ENCODE data around the gene ITGB4. TPM values are rescaled to one million over a fixed set of nuclear protein-coding genes. Genes with fewer than 3 reads are reported as not detected.

The ITGB4 gene
- total RNA-seq, 1 experiment from 2014 or later: 3.9 TPM

GRCh38 chr17:75697651-75698291, 23.5 kb upstream of the ITGB4 start:
- no peak for DNase-seq (ENCODE audit: low read depth)

GRCh38 chr17:75698659-75699058, 22.6 kb upstream of the ITGB4 start:
- no peak for DNase-seq (ENCODE audit: low read depth)

GRCh38 chr17:75701288-75701687, 20.0 kb upstream of the ITGB4 start:
- DNase-seq (ENCODE audit: low read depth): no peak

DNA sequence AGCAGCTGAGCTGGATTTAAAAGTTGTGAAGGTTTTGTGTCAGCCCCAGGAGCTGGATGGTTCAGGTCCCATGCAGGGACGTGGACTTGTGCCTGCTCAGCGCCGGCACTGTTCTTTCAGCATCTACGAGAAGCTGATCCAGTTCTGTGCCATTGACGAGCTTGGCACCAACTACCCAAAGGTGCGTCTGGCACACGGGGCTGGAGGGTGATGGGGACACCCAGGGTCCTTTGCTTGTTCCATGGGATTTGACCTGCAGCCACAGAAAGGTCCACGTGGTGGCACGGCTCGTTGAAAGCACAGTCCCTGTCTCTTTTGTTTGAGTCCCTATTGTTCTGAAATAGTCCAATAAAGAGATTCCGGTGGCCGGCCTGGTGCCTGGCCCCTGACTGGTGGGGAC, 18.1 kb upstream of the ITGB4 start:
- DNase-seq (ENCODE audit: low read depth): no peak

DNA sequence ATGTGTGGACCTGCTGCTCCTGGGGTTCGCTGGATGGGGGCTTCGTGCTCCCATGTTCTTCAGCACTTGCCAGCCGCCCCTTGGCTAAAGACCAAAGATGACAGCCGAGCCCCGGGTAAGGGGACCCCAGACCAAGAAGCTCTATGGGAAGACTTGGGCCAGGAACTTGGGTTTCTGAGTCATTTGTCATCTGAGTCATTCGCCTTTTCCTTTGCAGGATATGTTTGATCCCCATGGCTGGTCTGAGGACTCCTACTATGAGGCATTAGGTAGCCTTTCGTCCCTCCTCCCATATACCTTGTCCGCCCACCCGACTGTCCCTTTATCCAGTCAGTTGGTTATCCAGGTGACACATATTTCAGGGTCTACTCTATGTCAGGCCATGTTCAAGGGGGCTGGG, 17.7 kb upstream of the ITGB4 start:
- DNase-seq (ENCODE audit: low read depth): no peak

GRCh38 chr17:75704963-75705875, 16.0 kb upstream of the ITGB4 start:
- no peak for DNase-seq (ENCODE audit: low read depth)

- no peak for DNase-seq (ENCODE audit: low read depth)
These were observed 15.1 kb upstream of the ITGB4 start for GRCh38 chr17:75706042-75706728.

DNA sequence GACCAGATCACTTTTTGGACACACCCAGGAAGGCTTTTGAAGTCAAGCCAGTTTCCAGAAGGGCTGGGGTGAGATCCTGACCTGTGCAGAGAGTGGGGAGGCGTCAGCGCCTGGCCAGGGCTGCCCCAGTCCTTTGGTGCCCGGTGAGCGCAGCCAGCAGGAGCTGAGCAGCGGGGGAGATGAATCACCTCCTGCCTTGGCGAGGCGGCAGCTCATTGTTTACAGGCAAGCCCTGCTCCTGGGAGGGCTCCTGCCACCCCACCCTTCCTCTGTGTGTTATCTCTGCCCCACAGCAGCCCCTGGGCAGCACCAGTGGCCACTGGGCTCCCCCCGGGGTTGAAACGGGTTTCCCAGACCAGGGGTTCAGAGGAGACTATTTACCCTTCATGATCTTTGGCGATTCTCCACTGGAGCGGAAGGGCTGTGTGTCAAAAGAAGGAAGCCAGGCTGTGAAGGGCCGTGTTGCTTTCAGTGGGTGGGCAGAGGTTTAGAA, 14.1 kb upstream of the ITGB4 start:
- DNase-seq (ENCODE audit: low read depth): peak; percentile 93

DNA sequence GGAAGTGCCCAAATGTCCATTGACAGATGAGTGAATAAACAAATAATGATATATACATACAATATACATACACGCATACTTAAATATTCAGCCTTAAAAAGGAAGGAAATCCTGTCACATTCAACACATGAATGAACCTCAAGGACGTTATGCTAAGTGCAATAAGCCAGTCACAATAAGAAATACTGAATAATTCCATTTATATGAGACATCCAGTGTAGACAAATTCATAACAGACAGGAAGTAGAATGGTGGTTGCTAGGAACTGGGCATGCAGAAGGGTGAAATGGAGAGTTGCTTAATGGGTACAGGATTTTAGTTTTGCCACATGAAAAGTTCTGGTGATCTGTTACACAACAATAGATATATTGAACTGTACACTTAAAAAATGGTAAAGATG, 8.8 kb upstream of the ITGB4 start:
- no peak for DNase-seq (ENCODE audit: low read depth)

- no peak for DNase-seq (ENCODE audit: low read depth)
These were observed 1.5 kb upstream of the ITGB4 start for GRCh38 chr17:75719732-75720131.

GRCh38 chr17:75721463-75722011, 278 bp downstream of the ITGB4 start:
- DNase-seq (ENCODE audit: low read depth): peak; percentile 35

- no peak for DNase-seq (ENCODE audit: low read depth)
These were observed 817 bp downstream of the ITGB4 start for GRCh38 chr17:75722076-75722475.

DNA sequence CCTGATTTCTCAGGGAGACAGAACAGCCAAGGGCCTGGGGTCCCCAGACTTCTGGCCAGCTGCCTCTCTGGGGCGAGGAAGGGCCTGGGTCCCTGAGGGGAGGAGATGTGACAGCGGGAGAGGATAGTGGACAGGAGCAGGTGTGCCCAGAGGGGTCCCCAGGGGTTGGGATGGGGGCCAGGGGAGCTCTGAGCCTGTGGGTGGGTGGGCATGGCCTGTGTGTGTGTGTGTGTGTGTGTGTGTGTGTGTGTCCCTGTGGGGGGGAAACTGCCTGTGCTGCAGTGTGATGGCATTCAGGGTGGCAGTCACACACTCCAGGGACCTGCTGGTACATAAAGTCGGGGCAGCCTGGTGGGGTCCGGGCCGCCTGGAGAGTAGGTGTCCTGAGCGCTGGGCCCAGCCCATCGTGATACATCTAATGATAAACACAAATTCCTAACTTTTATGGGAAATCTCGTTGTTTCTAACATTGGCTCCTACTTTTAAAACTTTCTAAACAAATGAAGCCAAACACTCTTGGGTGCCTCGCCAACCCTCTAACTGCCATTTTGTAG, 1.4 kb downstream of the ITGB4 start:
- DNase-seq (ENCODE audit: low read depth): no peak

DNA sequence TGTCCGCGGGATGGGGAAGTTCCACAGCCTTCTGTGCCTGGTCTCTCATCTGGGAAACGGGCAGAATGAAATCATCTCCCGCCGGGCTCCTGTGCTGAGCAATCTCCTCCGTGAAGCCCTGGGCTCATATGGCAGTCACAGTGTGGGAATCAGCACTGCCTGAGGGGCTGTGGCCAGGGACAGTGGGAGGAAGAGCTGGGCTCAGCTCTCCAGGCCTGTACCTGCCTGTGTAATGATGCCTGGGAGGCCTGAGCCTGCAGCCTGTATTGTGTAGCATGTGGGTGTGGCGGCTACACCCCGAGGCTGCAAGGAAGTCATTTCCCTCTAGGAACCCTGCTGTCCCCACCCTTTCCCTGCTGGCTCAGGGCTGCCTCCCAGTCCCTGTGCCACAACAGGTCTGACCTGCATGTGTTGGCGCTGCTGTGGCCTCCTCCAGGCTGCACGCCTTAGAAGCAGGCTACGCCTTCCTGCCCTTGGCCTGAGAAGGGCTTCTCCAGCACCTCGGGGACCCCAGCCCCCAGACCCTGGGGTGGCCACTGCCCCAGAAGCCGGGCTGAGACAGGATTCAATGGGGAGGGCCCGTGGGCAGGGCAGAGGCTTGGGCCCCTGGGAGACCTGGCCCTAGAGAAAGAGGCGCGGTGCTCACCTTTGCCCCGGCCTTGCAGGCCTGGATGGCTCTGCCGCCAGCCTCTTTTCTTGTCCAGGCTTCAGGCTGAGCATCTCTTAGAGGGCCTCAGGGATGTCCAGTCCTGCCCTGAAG, 2.1 kb downstream of the ITGB4 start:
- peak; percentile 35 for DNase-seq (ENCODE audit: low read depth)

DNA sequence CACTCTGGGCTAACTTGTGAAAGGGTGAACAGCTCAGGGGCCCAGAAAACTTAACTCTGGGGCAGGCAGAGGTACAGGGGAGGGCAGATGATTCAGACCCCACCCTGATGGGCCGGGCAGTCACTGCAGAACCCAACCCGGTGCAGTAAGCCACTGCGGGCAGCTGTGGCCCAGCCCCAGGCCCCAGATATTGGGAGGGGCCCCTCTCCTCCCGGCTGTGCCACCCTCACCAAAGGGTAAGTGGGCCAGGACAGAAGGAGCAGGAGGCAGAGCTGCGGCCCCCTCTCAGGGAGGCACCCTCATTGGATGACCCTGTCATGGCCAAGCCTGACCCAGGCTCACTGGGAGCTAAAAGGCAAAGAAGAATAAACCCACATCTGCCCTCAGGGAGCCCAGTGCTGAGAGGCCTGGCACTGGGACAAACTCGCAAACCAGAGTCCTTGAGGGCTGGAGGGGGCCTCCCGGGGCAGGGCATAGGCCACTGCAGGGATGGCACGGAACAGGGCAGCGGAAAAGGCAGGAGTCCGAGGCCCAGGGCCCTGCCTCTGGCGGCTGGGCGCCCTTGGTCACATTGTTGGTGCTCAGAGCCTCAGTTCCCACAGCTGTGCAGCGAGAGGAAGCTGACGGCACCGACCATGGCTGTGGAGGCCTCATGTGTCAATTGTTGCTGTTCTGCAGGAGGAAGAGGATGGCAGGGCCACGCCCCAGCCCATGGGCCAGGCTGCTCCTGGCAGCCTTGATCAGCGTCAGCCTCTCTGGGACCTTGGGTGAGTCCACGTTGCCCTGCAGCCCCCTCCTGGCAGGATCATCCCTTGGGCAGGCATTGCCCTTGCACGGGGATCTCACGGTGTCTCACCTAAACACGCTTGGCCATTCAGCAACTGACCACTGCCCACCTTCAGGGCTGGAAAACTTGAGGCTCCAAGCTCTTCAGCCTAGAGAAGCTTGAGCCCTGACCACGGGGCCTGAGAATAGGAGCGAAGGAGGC, 3.1 kb downstream of the ITGB4 start:
- DNase-seq (ENCODE audit: low read depth): no peak

- no peak for DNase-seq (ENCODE audit: low read depth)
These were observed 4.2 kb downstream of the ITGB4 start for GRCh38 chr17:75725504-75725903.

DNA sequence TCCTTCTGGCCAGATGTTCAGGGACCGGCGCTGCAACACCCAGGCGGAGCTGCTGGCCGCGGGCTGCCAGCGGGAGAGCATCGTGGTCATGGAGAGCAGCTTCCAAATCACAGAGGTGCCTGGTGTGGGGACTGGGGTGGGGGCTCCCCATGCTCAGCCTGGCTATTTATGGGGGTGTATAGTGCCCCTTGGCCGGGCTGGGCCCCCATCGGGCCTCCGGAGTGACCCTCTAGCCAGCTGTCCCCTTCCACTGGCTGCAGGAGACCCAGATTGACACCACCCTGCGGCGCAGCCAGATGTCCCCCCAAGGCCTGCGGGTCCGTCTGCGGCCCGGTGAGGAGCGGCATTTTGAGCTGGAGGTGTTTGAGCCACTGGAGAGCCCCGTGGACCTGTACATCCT, 6.1 kb downstream of the ITGB4 start:
- no peak for DNase-seq (ENCODE audit: low read depth)

DNA sequence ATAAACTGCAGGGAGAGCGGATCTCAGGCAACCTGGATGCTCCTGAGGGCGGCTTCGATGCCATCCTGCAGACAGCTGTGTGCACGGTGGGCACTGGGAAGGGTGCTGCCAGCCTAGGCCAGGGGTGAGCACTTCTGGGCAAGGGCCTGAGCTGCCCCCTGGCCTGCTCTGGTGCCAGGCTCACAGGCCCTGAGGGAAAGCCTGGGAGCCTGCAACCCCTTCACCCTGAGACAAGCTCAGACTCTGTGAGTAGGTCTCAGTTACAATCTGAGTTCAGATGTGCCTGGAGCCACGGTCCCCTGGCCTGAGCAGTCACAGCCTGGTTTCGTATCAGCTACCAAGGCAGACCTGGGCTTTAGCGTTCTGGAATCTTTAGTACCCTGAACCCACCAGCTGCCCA, 8.1 kb downstream of the ITGB4 start:
- no peak for DNase-seq (ENCODE audit: low read depth)

DNA sequence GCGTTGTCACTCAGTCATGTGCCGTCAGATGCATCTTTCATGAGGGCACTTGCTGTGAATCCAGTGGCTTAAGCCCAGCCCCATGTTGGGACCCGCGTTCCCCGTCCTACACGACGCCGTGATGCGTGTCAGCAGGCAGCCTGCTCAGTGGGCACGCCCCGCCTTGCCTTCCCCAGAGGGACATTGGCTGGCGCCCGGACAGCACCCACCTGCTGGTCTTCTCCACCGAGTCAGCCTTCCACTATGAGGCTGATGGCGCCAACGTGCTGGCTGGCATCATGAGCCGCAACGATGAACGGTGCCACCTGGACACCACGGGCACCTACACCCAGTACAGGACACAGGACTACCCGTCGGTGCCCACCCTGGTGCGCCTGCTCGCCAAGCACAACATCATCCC, 8.8 kb downstream of the ITGB4 start:
- no peak for DNase-seq (ENCODE audit: low read depth)

Measured in Daoy (cell line).